H9 (cell line): Measurements from ENCODE around the gene SSRP1. TPM values are rescaled to one million over a fixed set of nuclear protein-coding genes. Genes with fewer than 3 reads are reported as not detected.

ENCODE experiments used
- DNase-seq: peaks from one replicate; pipeline ENCODE4 v3.0.0-alpha.2; 2017
- H2AFZ ChIP-seq: one replicate; pipeline ENCODE4 v1.6.1; 2013; ENCODE audit warnings: mild to moderate bottlenecking, low read length, control low read depth, moderate library complexity
- H2AK5ac ChIP-seq: 2 replicates; pipeline ENCODE4 v1.6.1; 2013; ENCODE audit warnings: low read length, control low read depth, mixed read lengths; ENCODE audit not compliant: insufficient read length
- H2BK120ac ChIP-seq: one replicate; pipeline ENCODE4 v1.6.1; 2013; ENCODE audit warnings: low read depth, mild to moderate bottlenecking, low read length, control low read depth, inconsistent platforms; ENCODE audit not compliant: poor library complexity, severe bottlenecking
- H2BK12ac ChIP-seq: 2 replicates; pipeline ENCODE4 v1.6.1; 2013; ENCODE audit warnings: low read length, control low read depth, mixed read lengths, low read depth; ENCODE audit not compliant: insufficient read length
- H2BK15ac ChIP-seq: 2 replicates; pipeline ENCODE4 v1.6.1; 2013; ENCODE audit warnings: low read depth, low read length, control low read depth
- H2BK20ac ChIP-seq: one replicate; pipeline ENCODE4 v1.6.1; 2013; ENCODE audit warnings: low read depth, mild to moderate bottlenecking, low read length, control low read depth, inconsistent platforms; ENCODE audit not compliant: poor library complexity, severe bottlenecking
- H2BK5ac ChIP-seq: 2 replicates; pipeline ENCODE4 v1.6.1; 2013; ENCODE audit warnings: low read length, control low read depth, mixed read lengths; ENCODE audit not compliant: insufficient read length
- H3K14ac ChIP-seq: 2 replicates; pipeline ENCODE4 v1.6.1; 2013; ENCODE audit warnings: low read length, control low read depth; ENCODE audit not compliant: insufficient read depth
- H3K18ac ChIP-seq: 2 replicates; pipeline ENCODE4 v1.6.1; 2013; ENCODE audit warnings: low read depth, mild to moderate bottlenecking, mixed read lengths, low read length, control low read depth; ENCODE audit not compliant: insufficient read length
- H3K23ac ChIP-seq: 2 replicates; pipeline ENCODE4 v1.6.1; 2013; ENCODE audit warnings: low read length, control low read depth, mixed read lengths, low read depth; ENCODE audit not compliant: insufficient read length
- H3K23me2 ChIP-seq: 2 replicates; pipeline ENCODE4 v1.6.1; 2013; ENCODE audit warnings: low read depth, mild to moderate bottlenecking, mixed read lengths, low read length, control low read depth; ENCODE audit not compliant: insufficient read length, poor library complexity, severe bottlenecking
- H3K27ac ChIP-seq: 2 replicates; pipeline ENCODE4 v1.5.1; 2013; ENCODE audit warnings: low read length, control low read depth, mixed read lengths, low read depth; ENCODE audit not compliant: insufficient read length
- H3K27me3 ChIP-seq: 2 replicates; pipeline ENCODE4 v1.6.1; 2013; ENCODE audit warnings: low read length, control low read depth, inconsistent platforms; ENCODE audit not compliant: insufficient read depth
- H3K4ac ChIP-seq: 2 replicates; pipeline ENCODE4 v1.6.1; 2013; ENCODE audit warnings: low read depth, mild to moderate bottlenecking, control low read depth, inconsistent platforms, low read length, moderate library complexity
- H3K4me1 ChIP-seq: 2 replicates; pipeline ENCODE4 v1.6.1; 2013; ENCODE audit warnings: low read length, control low read depth, inconsistent platforms; ENCODE audit not compliant: insufficient read depth
- H3K4me2 ChIP-seq: 2 replicates; pipeline ENCODE4 v1.6.1; 2013; ENCODE audit warnings: low read length, control low read depth, mixed read lengths; ENCODE audit not compliant: insufficient read length, insufficient read depth
- H3K56ac ChIP-seq: 2 replicates; pipeline ENCODE4 v1.6.1; 2013; ENCODE audit warnings: low read depth, mild to moderate bottlenecking, mixed read lengths, low read length, control low read depth; ENCODE audit not compliant: insufficient read length
- H3K79me1 ChIP-seq: 2 replicates; pipeline ENCODE4 v1.6.1; 2013; ENCODE audit warnings: low read depth, mild to moderate bottlenecking, moderate library complexity, low read length, control low read depth, inconsistent platforms; ENCODE audit not compliant: insufficient read depth, poor library complexity, severe bottlenecking
- H3K79me2 ChIP-seq: 2 replicates; pipeline ENCODE4 v1.6.1; 2013; ENCODE audit warnings: low read length, control low read depth, inconsistent platforms; ENCODE audit not compliant: insufficient read depth
- H3K9ac ChIP-seq: 2 replicates; pipeline ENCODE4 v1.6.1; 2013; ENCODE audit warnings: low read length, control low read depth, mixed read lengths; ENCODE audit not compliant: insufficient read length; ENCODE audit errors: extremely low read depth
- H3K9me3 ChIP-seq: one replicate; pipeline ENCODE4 v1.6.1; 2013; ENCODE audit warnings: low read depth, low read length, inconsistent platforms; ENCODE audit not compliant: control insufficient read depth
- H3T11ph ChIP-seq: one replicate; pipeline ENCODE4 v1.6.1; 2013; ENCODE audit warnings: mild to moderate bottlenecking, low read length, control low read depth, inconsistent platforms
- H4K20me1 ChIP-seq: one replicate; pipeline ENCODE4 v1.6.1; 2013; ENCODE audit not compliant: control insufficient read depth, insufficient read length, insufficient read depth
- H4K5ac ChIP-seq: 2 replicates; pipeline ENCODE4 v1.6.1; 2013; ENCODE audit warnings: low read depth, mild to moderate bottlenecking, mixed read lengths, low read length, control low read depth; ENCODE audit not compliant: insufficient read length
- H4K8ac ChIP-seq: replicated peaks from 2 replicates; pipeline ENCODE4 v1.6.1; 2013; ENCODE audit warnings: low read length, control low read depth, mixed read lengths, low read depth; ENCODE audit not compliant: insufficient read length
- H4K91ac ChIP-seq: 2 replicates; pipeline ENCODE4 v1.6.1; 2013; ENCODE audit warnings: low read depth, mild to moderate bottlenecking, moderate library complexity, mixed read lengths, low read length, control low read depth; ENCODE audit not compliant: insufficient read length
- H3K27ac Mint-ChIP-seq, 3 experiments: 2 replicates in 2 of 3; 3 replicates in 1 of 3; pipeline ENCODE4 v1.8.0; 2020 to 2021; ENCODE audit warnings: mixed read lengths in 3 of 3, mild to moderate bottlenecking in 1 of 3, moderate library complexity in 1 of 3
- H3K27me3 Mint-ChIP-seq: 2 replicates; pipeline ENCODE4 v1.8.0; 2021; ENCODE audit warnings: low read depth, mild to moderate bottlenecking, moderate library complexity, mixed read lengths
- H3K36me3 Mint-ChIP-seq, 3 experiments: 2 replicates in 2 of 3; 3 replicates in 1 of 3; pipeline ENCODE4 v1.8.0; 2020 to 2021; ENCODE audit warnings: low read depth in 3 of 3, mixed read lengths in 3 of 3; ENCODE audit not compliant: insufficient read depth in 1 of 3
- H3K4me1 Mint-ChIP-seq, 2 experiments: 2 replicates each; pipeline ENCODE4 v1.8.0; 2020; ENCODE audit warnings: mixed read lengths in 2 of 2
- H3K4me3 Mint-ChIP-seq, 2 experiments: 2 replicates in 1 of 2; 3 replicates in 1 of 2; pipeline ENCODE4 v1.8.0; 2020 to 2021; ENCODE audit warnings: mild to moderate bottlenecking in 2 of 2, mixed read lengths in 2 of 2, moderate library complexity in 1 of 2
- H3K9me3 Mint-ChIP-seq, 2 experiments: 2 replicates in 1 of 2; 3 replicates in 1 of 2; pipeline ENCODE4 v1.8.0; 2020; ENCODE audit warnings: mild to moderate bottlenecking in 2 of 2, mixed read lengths in 2 of 2, moderate library complexity in 1 of 2
- WGBS: extraction: QIAGEN DNeasy Blood & Tissue Kit; methylation state at CpG from one replicate; pipeline ENCODE4 v1.1.7; 2013; ENCODE audit warnings: missing lambda C conversion rate, low lambda C conversion rate, mixed read lengths; ENCODE audit not compliant: insufficient read length; ENCODE audit errors: extremely low coverage; 5-methylcytosine and 5-hydroxymethylcytosine counted together
- total RNA-seq: library from RNA; stranded (reverse); gene quantifications from 2 replicates; pipeline ENCODE4 v1.2.1, GENCODE V29; 2021
- TF ChIP-seq, protein P1 (sequence below): fragments of 200-600 bp; sonication (generic); conservative IDR thresholded peaks from 3 replicates; pipeline ENCODE4 v1.8.0; 2021; ENCODE audit warnings: antibody characterized with exemption, mild to moderate bottlenecking

Gene SSRP1
- total RNA-seq, 1 experiment from 2014 or later, result 202 TPM

DNA sequence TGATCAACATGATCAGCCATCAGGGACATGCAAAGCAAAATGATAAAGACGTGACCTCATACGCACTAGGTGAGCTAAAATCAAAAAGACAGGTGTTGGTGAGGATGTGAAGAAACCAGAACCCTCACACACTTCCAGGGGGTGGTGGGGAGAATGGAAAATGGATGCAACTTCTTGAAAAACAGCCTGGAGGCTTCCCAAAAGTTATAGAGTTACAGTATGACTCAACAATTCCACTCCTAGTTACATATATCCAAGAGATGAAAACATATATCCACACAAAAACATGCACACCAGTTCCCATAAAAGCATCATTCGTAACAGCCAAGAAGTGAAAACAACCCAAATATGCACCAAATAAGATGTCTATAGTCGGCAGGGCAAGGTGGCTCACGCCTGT, 56.6 kb downstream of the SSRP1 start:
- Histone ChIP-seq H3K4me2 (no peak overlapping the region), H2BK5ac (no peak overlapping the region), H3K9me3 (no peaks in the 10 kb centered on the region), H2BK120ac (no peak overlapping the region), H4K20me1 (no peaks in the 10 kb centered on the region), H3K4ac (no peak overlapping the region), H2AFZ (no peak overlapping the region), H3K56ac (no peak overlapping the region), H3K23ac (no peak overlapping the region), H4K5ac (no peak overlapping the region), H3K14ac (no peak overlapping the region), H3K79me2 (no peaks in the 10 kb centered on the region), H3T11ph (no peak overlapping the region), H3K27me3 (no peaks in the 10 kb centered on the region), H2AK5ac (no peak overlapping the region), H2BK20ac (no peak overlapping the region), H3K4me1 (peaks cover 4% of the 10 kb centered on the region; the same call in 1 of the 2 replicates), H3K9ac (no peak overlapping the region), H3K18ac (no peak overlapping the region), H2BK12ac (no peak overlapping the region), H3K23me2 (no peaks in the 10 kb centered on the region), H4K91ac (no peak overlapping the region), H3K27ac (no peak overlapping the region), H3K79me1 (no peaks in the 10 kb centered on the region), H4K8ac (no peak overlapping the region), H2BK15ac (no peak overlapping the region)
- H3K27ac Mint-ChIP-seq, result no peak overlapping the region
- TF ChIP-seq, protein P1, sequence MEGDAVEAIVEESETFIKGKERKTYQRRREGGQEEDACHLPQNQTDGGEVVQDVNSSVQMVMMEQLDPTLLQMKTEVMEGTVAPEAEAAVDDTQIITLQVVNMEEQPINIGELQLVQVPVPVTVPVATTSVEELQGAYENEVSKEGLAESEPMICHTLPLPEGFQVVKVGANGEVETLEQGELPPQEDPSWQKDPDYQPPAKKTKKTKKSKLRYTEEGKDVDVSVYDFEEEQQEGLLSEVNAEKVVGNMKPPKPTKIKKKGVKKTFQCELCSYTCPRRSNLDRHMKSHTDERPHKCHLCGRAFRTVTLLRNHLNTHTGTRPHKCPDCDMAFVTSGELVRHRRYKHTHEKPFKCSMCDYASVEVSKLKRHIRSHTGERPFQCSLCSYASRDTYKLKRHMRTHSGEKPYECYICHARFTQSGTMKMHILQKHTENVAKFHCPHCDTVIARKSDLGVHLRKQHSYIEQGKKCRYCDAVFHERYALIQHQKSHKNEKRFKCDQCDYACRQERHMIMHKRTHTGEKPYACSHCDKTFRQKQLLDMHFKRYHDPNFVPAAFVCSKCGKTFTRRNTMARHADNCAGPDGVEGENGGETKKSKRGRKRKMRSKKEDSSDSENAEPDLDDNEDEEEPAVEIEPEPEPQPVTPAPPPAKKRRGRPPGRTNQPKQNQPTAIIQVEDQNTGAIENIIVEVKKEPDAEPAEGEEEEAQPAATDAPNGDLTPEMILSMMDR, result no peak
- H3K9me3 Mint-ChIP-seq, result peaks cover 0 to 7% of the 10 kb centered on the region in 2 experiments; a peak in 3 of 5 replicates
- WGBS, result no CpG with 5 or more reads among the region's 5 CpGs
- no peak overlapping the region for H3K4me3 Mint-ChIP-seq
- peaks cover 51 to 53% of the 10 kb centered on the region in 2 experiments for H3K4me1 Mint-ChIP-seq
- H3K36me3 Mint-ChIP-seq, result no peaks in the 10 kb centered on the region; a peak in 2 of 7 replicates
- peaks cover 11% of the 10 kb centered on the region for H3K27me3 Mint-ChIP-seq
- DNase-seq, result no peak
